GM12878 (cell line): Measurements from ENCODE around the gene CHMP4A. TPM values are rescaled to one million over a fixed set of nuclear protein-coding genes. Genes with fewer than 3 reads are reported as not detected.

Experiments used
- ATAC-seq: fragments of 200-7000 bp; cut with Tn5 transposase; 3 replicates; pipeline ENCODE4 v1.9.1; 2020; ENCODE audit warnings: mild to moderate bottlenecking, moderate library complexity
- BruUV-seq: library from RNA; stranded (reverse); fragments of 400-500 nt; replicated peaks from 2 replicates; lab custom pipeline; 2021; lab: Mats Ljungman, UMichigan
- CTCF ChIA-PET: fragments of 300-600 bp; sonication (Branson Sonifier 250); formaldehyde crosslinking; extraction: SDS; loops from one replicate; lab custom pipeline; 2021; ENCODE audit warnings: inconsistent platforms; lab: Yijun Ruan, JAX
- POLR2A ChIA-PET: fragments of 350-600 bp; formaldehyde crosslinking; extraction: SDS; loops from one replicate; lab custom pipeline; 2021; ENCODE audit warnings: inconsistent platforms; lab: Charles Lee
- RAD21 ChIA-PET: fragments of 300-600 bp; sonication (Branson Sonifier 250); formaldehyde crosslinking; loops from one replicate; lab custom pipeline; 2023; ENCODE audit warnings: antibody characterized with exemption; ENCODE audit not compliant: unreplicated experiment; lab: Charles Lee
- SMC1A ChIA-PET: fragments of 300-600 bp; sonication (Branson Sonifier 250); formaldehyde crosslinking; loops from one replicate; lab custom pipeline; 2023; ENCODE audit not compliant: unreplicated experiment, uncharacterized antibody; lab: Charles Lee
- DNase-seq: peaks from one replicate; pipeline ENCODE4 v3.0.0-alpha.2; 2011; ENCODE audit warnings: low read depth, low spot score
- FAIRE-seq: peaks from 3 replicates; lab custom pipeline; 2011; peaks lifted over from hg19 to GRCh38; lab: Jason Lieb, UNC
- H2AFZ ChIP-seq: 2 replicates; pipeline ENCODE4 v1.6.0; 2011; ENCODE audit warnings: low read depth, low read length, control low read depth; ENCODE audit not compliant: control insufficient read depth
- H3K27ac ChIP-seq: 2 replicates; pipeline ENCODE4 v1.5.1; 2011; ENCODE audit warnings: control low read depth; ENCODE audit not compliant: control insufficient read depth, insufficient read depth
- H3K27me3 ChIP-seq, 2 experiments: replicated peaks in 1 of 2; 2 replicates each; pipeline versions ENCODE4 v1.6.0 to v1.6.1; 2011; ENCODE audit warnings: low read length in 1 of 2; ENCODE audit not compliant: control insufficient read depth in 2 of 2, insufficient read depth in 2 of 2
- H3K36me3 ChIP-seq, 2 experiments: 2 replicates each; pipeline ENCODE4 v1.5.1; 2011; ENCODE audit warnings: low read length in 1 of 2; ENCODE audit not compliant: control insufficient read depth in 2 of 2, insufficient read depth in 2 of 2
- H3K4me1 ChIP-seq: 2 replicates; pipeline ENCODE4 v1.6.1; 2011; ENCODE audit warnings: mild to moderate bottlenecking, low read length, moderate library complexity, mixed read lengths; ENCODE audit not compliant: control insufficient read depth, insufficient read depth
- H3K4me2 ChIP-seq: 2 replicates; pipeline ENCODE4 v1.6.0; 2011; ENCODE audit warnings: control low read depth; ENCODE audit not compliant: control insufficient read depth, insufficient read depth
- H3K4me3 ChIP-seq: fragments of 200-600 bp; sonication (generic); 2 replicates; pipeline ENCODE4 v1.5.1; 2016
- H3K79me2 ChIP-seq: 2 replicates; pipeline ENCODE4 v1.6.0; 2011; ENCODE audit warnings: low read length; ENCODE audit not compliant: control insufficient read depth, insufficient read depth
- H3K9ac ChIP-seq: 2 replicates; pipeline ENCODE4 v1.8.0; 2011; ENCODE audit warnings: low read length, control low read depth, mixed read lengths; ENCODE audit not compliant: control insufficient read depth, insufficient read depth
- H3K9me3 ChIP-seq: replicated peaks from 3 replicates; pipeline ENCODE4 v1.5.1; 2011; ENCODE audit warnings: mild to moderate bottlenecking, low read length; ENCODE audit not compliant: control insufficient read depth, insufficient read depth
- H4K20me1 ChIP-seq: 2 replicates; pipeline ENCODE4 v1.6.0; 2011; ENCODE audit not compliant: control insufficient read depth, insufficient read depth
- JUNB ChIP-seq: IDR thresholded peaks from 2 replicates; pipeline ENCODE4 v1.6.1; 2016; ENCODE audit warnings: antibody characterized with exemption, mild to moderate bottlenecking
- NR2C1 ChIP-seq: fragments of 450-650 bp; IDR thresholded peaks from 2 replicates; pipeline ENCODE4 v1.6.1; 2017; ENCODE audit warnings: antibody characterized with exemption, mild to moderate bottlenecking, moderate library complexity
- POLR2AphosphoS2 ChIP-seq: IDR thresholded peaks from 2 replicates; pipeline ENCODE4 v1.6.1; 2011; ENCODE audit warnings: low read depth, mild to moderate bottlenecking, low read length, improper control_type of control experiment, moderate library complexity
- POLR2AphosphoS5 ChIP-seq: IDR thresholded peaks from 2 replicates; pipeline ENCODE4 v1.6.1; 2011; ENCODE audit warnings: mild to moderate bottlenecking, low read length, inconsistent platforms
- RBBP5 ChIP-seq: fragments of 200-600 bp; sonication (generic); conservative IDR thresholded peaks from 2 replicates; pipeline ENCODE4 v1.6.1; 2016
- ZNF207 ChIP-seq: fragments of 450-650 bp; IDR thresholded peaks from 2 replicates; pipeline ENCODE4 v1.6.1; 2014; ENCODE audit warnings: antibody characterized with exemption, mild to moderate bottlenecking, borderline replicate concordance
- ZNF274 ChIP-seq: IDR thresholded peaks from one replicate; pipeline ENCODE4 v1.8.0; 2011; ENCODE audit not compliant: insufficient read length, insufficient read depth
- ZNF384 ChIP-seq: IDR thresholded peaks from 2 replicates; pipeline ENCODE4 v1.6.1; 2012; ENCODE audit warnings: low read depth, mild to moderate bottlenecking, low read length, improper control_type of control experiment, borderline replicate concordance
- ZSCAN29 ChIP-seq: fragments of 450-650 bp; IDR thresholded peaks from 2 replicates; pipeline ENCODE4 v1.6.1; 2017; ENCODE audit warnings: mild to moderate bottlenecking, moderate library complexity
- WGBS: methylation state at CpG from one replicate; pipeline ENCODE4 v1.1.6; 2016; ENCODE audit warnings: low lambda C conversion rate; ENCODE audit not compliant: insufficient replicate concordance, insufficient coverage; ENCODE audit errors: missing lambda C conversion rate; 5-methylcytosine and 5-hydroxymethylcytosine counted together
- in situ Hi-C: fragments of 300-500 bp; cut with MboI; formaldehyde crosslinking; loops from 9 replicates; pipeline ENCODE4 v1.14.3; 2018; ENCODE audit warnings: mixed read lengths
- intact Hi-C: fragments of 100-400 bp; cut with micrococcal nuclease; formaldehyde crosslinking; loops from one replicate; pipeline ENCODE4 v1.14.2; 2022; ENCODE audit not compliant: unreplicated experiment
- polyA plus RNA-seq, 11 experiments: library from polyadenylated mRNA; depleted of rRNA in 4 of 11; unstranded in 6 of 11; stranded (reverse) in 5 of 11; fragments of >200 nt; fragmentation: Nextera tagmentation in 4 of 11; fragmentation: Illumina TruSeq in 1 of 11; extraction: Ambion mirVana in 4 of 11; extraction: Trizol in 1 of 11; gene quantifications; 1 replicate in 1 of 11; 2 replicates in 10 of 11; pipeline versions ENCODE4 v1.2.1 to v1.2.3, GENCODE V29; 2011 to 2016; ENCODE audit warnings: inconsistent platforms in 2 of 11, missing spikeins in 2 of 11, low read depth in 1 of 11
- total RNA-seq, 4 experiments: library from RNA; depleted of rRNA in 3 of 4; stranded (reverse); fragments of >200 nt in 3 of 4; fragmentation: Illumina TruSeq in 1 of 4; extraction: Trizol in 1 of 4; gene quantifications; 2 replicates each; pipeline versions ENCODE4 v1.2.1 to v1.2.3, GENCODE V29; 2013 to 2021

Gene CHMP4A
- total and polyA plus RNA-seq, 10 of the 15 experiments (the other 5 are each of a cell fraction or from before 2014, with no cell fraction given): 35.5 to 151 (median 84.7) TPM

DNA sequence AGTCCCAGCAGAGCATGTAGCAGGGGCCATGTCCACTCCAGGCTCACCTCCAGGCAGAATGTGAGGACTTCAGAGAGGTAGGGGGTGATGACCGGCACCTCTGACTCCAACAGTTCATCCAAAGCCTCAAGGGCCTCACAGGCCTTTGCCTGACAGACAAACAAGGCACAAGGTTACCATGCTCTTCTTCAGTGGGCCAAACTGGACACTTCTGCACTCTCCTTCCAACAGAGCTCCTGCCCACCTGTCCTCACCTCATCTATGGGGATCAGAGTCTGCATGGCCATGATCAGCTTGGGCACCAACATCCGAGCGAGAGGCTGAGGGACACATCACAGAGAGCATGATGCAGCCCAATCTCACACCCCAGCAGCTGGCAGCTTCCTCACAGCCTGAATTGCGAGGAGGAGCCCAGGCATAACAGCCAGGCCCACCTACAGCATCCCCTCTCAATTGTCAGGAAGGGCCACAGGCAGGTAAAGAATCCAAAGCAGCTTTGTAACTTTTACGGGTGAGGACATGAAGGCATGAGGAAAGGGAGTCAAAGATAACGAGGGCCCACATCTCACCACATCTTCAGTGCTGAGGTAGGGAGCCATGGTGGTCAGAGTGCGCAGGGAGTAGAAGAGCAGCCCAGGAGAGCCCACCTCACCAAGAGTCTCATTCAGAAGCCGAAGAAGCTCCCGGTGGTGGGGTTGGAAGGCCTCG lies 26.3 kb downstream of the CHMP4A start:
- Histone ChIP-seq H3K27ac (no peak overlapping the region), H3K4me3 (no peak overlapping the region), H3K9me3 (no peaks in the 10 kb centered on the region), H3K79me2 (peaks cover 20% of the 10 kb centered on the region), H4K20me1 (no peaks in the 10 kb centered on the region), H3K4me2 (peak overlapping the region; percentile 78; the same call in 1 of the 2 replicates), H3K4me1 (0 out of 2 replicates have a peak, but pooled peaks cover 4% of the 10 kb centered on the region), H3K36me3 (peaks cover 17 to 28% of the 10 kb centered on the region in 2 experiments), H3K27me3 (no peaks in the 10 kb centered on the region), H3K9ac (no peak overlapping the region; the same call in 1 of the 2 replicates), H2AFZ (no peak overlapping the region)
- BruUV-seq: no TSS peak
- ATAC-seq (no peak), FAIRE-seq (no peak), DNase-seq (no peak)
- WGBS: 90% methylated on average over 10 of the region's 10 CpGs
- CTCF ChIA-PET: interaction anchor here (0.8 to 1.1 kb wide), 3 partner anchors 26 to 121 kb away, joined by 3 read pairs; partner anchors contain the start of genes CIDEB and IRF9
- RAD21 ChIA-PET: interaction anchor here (1.1 to 2.8 kb wide), 3 partner anchors 26 to 111 kb away, joined by 3 to 13 read pairs (median 9); partner anchors contain the start of gene IRF9
- POLR2A ChIA-PET: interaction anchor here (1.0 to 3.0 kb wide), 4 partner anchors 9 to 56 kb away, joined by 3 to 28 read pairs (median 13); partner anchors contain the start of genes CHMP4A, IRF9, TINF2 and TM9SF1
- SMC1A ChIA-PET: interaction anchor here (1.6 kb wide), 1 partner anchor 84 kb away, joined by 3 read pairs; the partner anchor contains the start of gene RABGGTA
- intact Hi-C loops: no loop called here
- in situ Hi-C loops: no loop called here
- TF ChIP-seq ZNF274: no peak
- TF ChIP-seq ZNF207: no peak
- TF ChIP-seq ZNF384: no peak
- no peak for TF ChIP-seq RBBP5
- TF ChIP-seq NR2C1: no peak
- TF ChIP-seq POLR2AphosphoS2: no peak
- no peak for TF ChIP-seq ZSCAN29
- no peak; the same call in 1 of the 2 replicates for TF ChIP-seq POLR2AphosphoS5
- TF ChIP-seq JUNB: no peak
